Thyroid gland (tissue), 4 donors: ENCODE data around the gene TSC22D1. TPM values are rescaled to one million over a fixed set of nuclear protein-coding genes. Genes with fewer than 3 reads are reported as not detected.

ENCODE experiments used
- DNase-seq, 2 donors: peaks; one replicate each; pipeline ENCODE4 v3.0.0-alpha.2; 2019
- H3K27ac ChIP-seq, 3 donors: fragments of 200-600 bp; sonication (generic); 1 replicate in 2 of 3; 2 replicates in 1 of 3; pipeline ENCODE4 v1.5.1; 2016 to 2019; ENCODE audit warnings: mild to moderate bottlenecking in 1 of 3, moderate library complexity in 1 of 3
- H3K27me3 ChIP-seq: fragments of 200-600 bp; sonication (generic); one replicate; pipeline ENCODE4 v1.5.1; 2019
- H3K36me3 ChIP-seq, 2 donors: fragments of 200-600 bp; sonication (generic); one replicate each; pipeline ENCODE4 v1.5.1; 2016 to 2019
- H3K4me1 ChIP-seq, 2 donors: fragments of 200-600 bp; sonication (generic); one replicate each; pipeline ENCODE4 v1.5.1; 2017 to 2019
- H3K4me3 ChIP-seq, 3 donors: fragments of 200-600 bp; sonication (generic); replicated peaks in 1 of 3; 1 replicate in 2 of 3; 2 replicates in 1 of 3; pipeline ENCODE4 v1.5.1; 2016; ENCODE audit warnings: mild to moderate bottlenecking in 1 of 3
- H3K9me3 ChIP-seq: fragments of 200-600 bp; sonication (generic); one replicate; pipeline ENCODE4 v1.5.1; 2017
- POLR2A ChIP-seq, 2 donors: fragments of 450-650 bp; IDR thresholded peaks; one replicate each; pipeline ENCODE4 v1.6.1; 2017; ENCODE audit warnings: antibody characterized with exemption in 2 of 2, mild to moderate bottlenecking in 2 of 2, moderate library complexity in 1 of 2
- WGBS, 2 donors: methylation state at CpG; one replicate each; pipeline ENCODE4 v1.1.5; 2017; 5-methylcytosine and 5-hydroxymethylcytosine counted together
- intact Hi-C: fragments of 100-400 bp; cut with DNase I; formaldehyde crosslinking; loops from one replicate; pipeline ENCODE4 v1.15.1; 2023
- total RNA-seq, 4 donors: library from RNA; depleted of rRNA; stranded (reverse); fragments of >200 nt; gene quantifications; one replicate each; pipeline ENCODE4 v1.2.3, GENCODE V29; 2016
- TF ChIP-seq, protein P1 (sequence below), 6 experiments: fragments of 200-600 bp in 3 of 6; fragments of 450-650 bp in 3 of 6; sonication (generic) in 3 of 6; IDR thresholded peaks; one replicate each; pipeline ENCODE4 v1.5.1; 2016 to 2019; ENCODE audit warnings: antibody characterized with exemption in 6 of 6, mild to moderate bottlenecking in 2 of 6, inconsistent platforms in 1 of 6, moderate library complexity in 1 of 6

Gene TSC22D1
- total RNA-seq, 4 donors from 2014 or later = 78.0 to 103 (median 90.5) TPM

- Histone ChIP-seq H3K27me3 (no peaks in the 10 kb centered on the region), H3K36me3 (no peaks in the 10 kb centered on the region), H3K4me3 (no peak overlapping the region), H3K27ac (no peak overlapping the region), H3K4me1 (peaks cover 0 to 7% of the 10 kb centered on the region in 2 donors), H3K9me3 (no peaks in the 10 kb centered on the region)
- intact Hi-C loops = no loop called here
- DNase-seq = no peak
- WGBS, 2 donors = 79 to 87% methylated on average over 8 of the region's 8 CpGs
- no peak for TF ChIP-seq POLR2A (IDR thresholded peaks at IDR 0.05)
- TF ChIP-seq, protein P1, sequence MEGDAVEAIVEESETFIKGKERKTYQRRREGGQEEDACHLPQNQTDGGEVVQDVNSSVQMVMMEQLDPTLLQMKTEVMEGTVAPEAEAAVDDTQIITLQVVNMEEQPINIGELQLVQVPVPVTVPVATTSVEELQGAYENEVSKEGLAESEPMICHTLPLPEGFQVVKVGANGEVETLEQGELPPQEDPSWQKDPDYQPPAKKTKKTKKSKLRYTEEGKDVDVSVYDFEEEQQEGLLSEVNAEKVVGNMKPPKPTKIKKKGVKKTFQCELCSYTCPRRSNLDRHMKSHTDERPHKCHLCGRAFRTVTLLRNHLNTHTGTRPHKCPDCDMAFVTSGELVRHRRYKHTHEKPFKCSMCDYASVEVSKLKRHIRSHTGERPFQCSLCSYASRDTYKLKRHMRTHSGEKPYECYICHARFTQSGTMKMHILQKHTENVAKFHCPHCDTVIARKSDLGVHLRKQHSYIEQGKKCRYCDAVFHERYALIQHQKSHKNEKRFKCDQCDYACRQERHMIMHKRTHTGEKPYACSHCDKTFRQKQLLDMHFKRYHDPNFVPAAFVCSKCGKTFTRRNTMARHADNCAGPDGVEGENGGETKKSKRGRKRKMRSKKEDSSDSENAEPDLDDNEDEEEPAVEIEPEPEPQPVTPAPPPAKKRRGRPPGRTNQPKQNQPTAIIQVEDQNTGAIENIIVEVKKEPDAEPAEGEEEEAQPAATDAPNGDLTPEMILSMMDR (IDR thresholded peaks at IDR 0.05) = no peak
These were observed 158.7 kb downstream of the TSC22D1 start for GRCh38 chr13:44417446-44417845.

DNA sequence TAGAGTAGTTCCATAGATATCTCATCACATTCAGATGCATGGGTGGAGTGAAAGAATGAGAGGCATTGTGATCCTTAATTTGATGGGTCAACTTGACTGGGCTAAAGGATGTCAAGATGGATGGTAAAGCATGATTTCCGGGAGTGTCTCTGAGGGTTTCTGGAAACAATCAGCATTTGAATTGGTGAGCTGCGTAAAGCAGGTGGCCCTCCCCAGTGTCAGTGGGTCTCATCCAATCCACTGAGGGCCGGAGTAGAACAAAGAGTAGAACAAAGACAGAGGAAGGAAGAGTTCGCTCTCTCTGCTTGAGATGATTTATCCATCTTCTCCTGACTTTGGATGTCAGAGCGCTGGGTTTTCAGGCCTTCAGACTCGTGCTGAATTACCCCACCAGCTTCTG is 159.4 kb downstream of the TSC22D1 start:
- H3K27me3 ChIP-seq = no peaks in the 10 kb centered on the region
- H3K27ac ChIP-seq = no peak overlapping the region
- TF ChIP-seq, protein P1 (IDR thresholded peaks at IDR 0.05) = no peak
- H3K36me3 ChIP-seq = no peaks in the 10 kb centered on the region
- no peak for DNase-seq
- intact Hi-C loops = no loop called here
- no peaks in the 10 kb centered on the region for H3K9me3 ChIP-seq
- H3K4me1 ChIP-seq = peaks cover 0 to 7% of the 10 kb centered on the region in 2 donors
- 93% methylated on average over 6 of the region's 6 CpGs for WGBS, 2 donors
- H3K4me3 ChIP-seq = no peak overlapping the region

DNA sequence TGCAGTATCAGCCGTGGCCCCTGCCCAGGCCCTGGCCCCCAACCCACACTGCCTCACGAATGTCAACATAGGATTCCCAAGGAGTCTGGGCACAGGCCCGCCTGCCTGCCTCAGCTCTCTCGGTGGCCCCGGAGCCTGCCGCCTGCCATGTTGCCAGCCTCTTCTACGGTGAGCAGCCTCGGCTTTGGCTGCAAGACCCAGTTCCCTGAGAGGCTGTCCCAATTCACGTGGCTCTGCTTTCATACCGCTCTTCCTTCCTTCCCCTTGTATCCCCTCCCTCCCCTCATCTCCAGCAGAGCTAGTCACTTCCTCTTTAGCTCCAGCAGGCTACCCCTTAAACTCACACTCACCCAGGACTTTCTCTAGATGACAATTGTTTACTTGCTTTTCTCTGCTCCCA is 159.8 kb downstream of the TSC22D1 start:
- Histone ChIP-seq H3K36me3 (no peaks in the 10 kb centered on the region), H3K9me3 (no peaks in the 10 kb centered on the region), H3K27me3 (no peaks in the 10 kb centered on the region), H3K4me3 (no peak overlapping the region), H3K27ac (no peak overlapping the region), H3K4me1 (peaks cover 0 to 7% of the 10 kb centered on the region in 2 donors)
- intact Hi-C loops = no loop called here
- TF ChIP-seq, protein P1 (IDR thresholded peaks at IDR 0.05) = no peak
- TF ChIP-seq POLR2A (IDR thresholded peaks at IDR 0.05) = no peak
- 81 to 86% methylated on average over 10 of the region's 10 CpGs for WGBS, 2 donors
- no peak for DNase-seq

- TF ChIP-seq, protein P1 (IDR thresholded peaks at IDR 0.05) = no peak
- no peak for TF ChIP-seq POLR2A (IDR thresholded peaks at IDR 0.05)
- no peak for DNase-seq
- Histone ChIP-seq H3K4me3 (no peak overlapping the region), H3K9me3 (no peaks in the 10 kb centered on the region), H3K36me3 (no peaks in the 10 kb centered on the region), H3K27me3 (no peaks in the 10 kb centered on the region), H3K4me1 (peaks cover 0 to 7% of the 10 kb centered on the region in 2 donors), H3K27ac (no peak overlapping the region)
- intact Hi-C loops = no loop called here
- 77 to 81% methylated on average over 15 of the region's 15 CpGs for WGBS, 2 donors
These were observed 160.3 kb downstream of the TSC22D1 start for GRCh38 chr13:44415815-44416214.

- intact Hi-C loops = no loop called here
- TF ChIP-seq, protein P1 (IDR thresholded peaks at IDR 0.05) = no peak
- TF ChIP-seq POLR2A (IDR thresholded peaks at IDR 0.05) = no peak
- Histone ChIP-seq H3K27me3 (no peaks in the 10 kb centered on the region), H3K4me3 (no peak overlapping the region), H3K9me3 (no peaks in the 10 kb centered on the region), H3K27ac (no peak overlapping the region), H3K36me3 (no peaks in the 10 kb centered on the region), H3K4me1 (peaks cover 0 to 7% of the 10 kb centered on the region in 2 donors)
- 93 to 96% methylated on average over 20 to 26 of the region's 26 CpGs for WGBS, 2 donors
- no peak for DNase-seq
These were observed 161.4 kb downstream of the TSC22D1 start for GRCh38 chr13:44414716-44415115.
